GM23248 (cell line): Measurements from ENCODE around the gene RUFY1.

ENCODE experiments used
- EZH2 ChIP-seq: fragments of 200-600 bp; sonication (generic); IDR thresholded peaks from 2 replicates; pipeline ENCODE4 v1.6.1; 2018; ENCODE audit warnings: antibody characterized with exemption, mild to moderate bottlenecking; ENCODE audit not compliant: insufficient read depth, poor library complexity, severe bottlenecking
- EZH2phosphoT487 ChIP-seq: fragments of 200-600 bp; sonication (generic); IDR thresholded peaks from 2 replicates; pipeline ENCODE4 v1.6.1; 2018; ENCODE audit warnings: antibody characterized with exemption, moderate library complexity, mild to moderate bottlenecking, low read depth; ENCODE audit not compliant: insufficient read depth

- no peak for TF ChIP-seq EZH2
- TF ChIP-seq EZH2phosphoT487 = no peak
Measured at GRCh38 chr5:179530069-179530998, 20.0 kb upstream of the RUFY1 start.
